Measurements from ENCODE around the gene CD300H.

- TF ChIP-seq CTCF (IDR thresholded peaks at IDR 0.05) (no peak), POLR2A (IDR thresholded peaks at IDR 0.05) (no peak)
These were observed 51.4 kb downstream of the CD300H start for GRCh38 chr17:74515941-74516340.
